AML-193 (cell line): ENCODE data around the gene CHST15.

Experiments used
- DNase-seq, 2 experiments: peaks; one replicate each; lab custom pipeline; 2025; lab: John Stamatoyannopoulos, UW

CHST15 gene

GRCh38 chr10:124064676-124065075 is 28.7 kb downstream of the CHST15 start:
- no peak for DNase-seq

- DNase-seq = no peak
These were observed 29.4 kb downstream of the CHST15 start for GRCh38 chr10:124063750-124064603.

GRCh38 chr10:124062390-124062789 is 31.0 kb downstream of the CHST15 start:
- no peak for DNase-seq

DNA sequence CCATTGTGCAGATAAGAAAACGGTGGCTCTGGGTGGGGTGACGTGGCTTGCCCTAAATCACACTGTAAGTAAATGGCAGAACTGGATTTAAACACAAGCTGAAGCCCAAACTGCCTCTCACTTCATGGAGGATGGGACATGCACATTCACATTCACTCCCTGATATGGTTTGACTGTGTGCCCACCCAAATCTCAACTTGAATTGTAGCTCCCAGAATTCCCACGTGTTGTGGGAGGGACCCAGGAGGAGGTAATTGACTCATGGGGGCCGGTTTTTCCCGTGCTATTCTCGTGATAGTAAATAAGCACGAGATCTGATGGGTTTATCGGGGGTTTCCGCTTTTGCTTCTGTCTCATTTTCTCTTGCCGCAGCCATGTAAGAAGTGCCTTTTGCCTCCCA is 32.4 kb downstream of the CHST15 start:
- DNase-seq = no peak

DNA sequence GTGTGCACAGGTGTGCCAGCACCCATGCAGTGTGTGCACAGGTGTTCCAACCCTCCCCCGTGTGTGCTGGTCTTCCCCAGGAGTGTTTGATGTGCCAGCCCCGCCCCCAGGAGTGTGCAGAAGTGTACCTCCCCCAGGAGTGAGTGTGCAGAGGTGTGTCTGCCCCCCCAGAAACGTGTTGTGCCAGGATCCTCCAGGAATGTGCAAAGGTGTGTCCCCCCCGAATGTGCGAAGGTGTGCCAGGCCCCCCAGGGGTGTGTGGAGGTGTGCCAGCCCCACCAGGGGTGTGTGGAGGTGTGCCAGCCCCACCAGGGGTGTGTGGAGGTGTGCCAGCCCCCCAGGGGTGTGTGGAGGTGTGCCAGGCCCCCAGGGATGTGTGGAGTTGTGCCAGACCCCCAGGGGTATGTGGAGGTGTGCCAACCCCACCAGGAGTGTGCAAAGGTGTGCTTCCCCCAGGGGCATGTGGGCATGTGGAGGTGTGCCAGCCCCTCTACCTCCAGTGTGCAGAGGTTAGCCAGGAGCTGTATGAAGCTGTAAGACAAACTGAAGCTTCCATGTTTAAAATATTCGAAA is 33.2 kb downstream of the CHST15 start:
- no peak for DNase-seq

- DNase-seq = no peak
These were observed 33.8 kb downstream of the CHST15 start for GRCh38 chr10:124059551-124059950.

DNA sequence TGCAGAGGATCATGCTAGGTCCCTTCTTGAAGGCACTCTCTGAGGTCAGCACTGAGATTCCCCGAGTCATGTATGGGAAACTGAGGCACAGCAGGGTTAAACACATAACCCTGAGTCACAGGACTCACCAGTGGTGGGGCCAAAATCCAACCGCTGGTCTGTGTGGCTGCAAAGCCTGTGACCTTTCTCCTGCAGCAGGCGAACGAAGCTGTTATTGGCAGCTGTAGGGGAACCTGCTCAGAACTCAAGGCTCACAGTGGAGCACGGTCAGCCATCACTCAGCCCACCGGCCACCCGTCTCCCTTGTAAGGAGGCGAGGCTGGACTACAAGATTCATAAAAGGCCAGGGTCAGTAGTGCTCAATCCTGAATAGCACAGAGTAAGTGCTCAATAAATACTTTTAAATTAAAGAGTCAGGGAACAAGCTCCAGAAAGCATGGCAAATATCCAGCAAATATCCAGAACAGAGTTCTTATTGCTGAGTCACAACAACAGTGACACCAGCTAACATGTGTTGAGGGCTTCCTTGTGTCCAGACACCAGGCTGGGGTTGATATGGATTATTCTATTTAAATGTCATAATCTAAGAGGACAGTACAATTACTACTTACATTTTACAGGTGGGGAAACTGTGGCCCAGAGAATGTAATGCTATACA is 34.9 kb downstream of the CHST15 start:
- no peak for DNase-seq

GRCh38 chr10:124057601-124058000 is 35.8 kb downstream of the CHST15 start:
- DNase-seq = no peak

DNA sequence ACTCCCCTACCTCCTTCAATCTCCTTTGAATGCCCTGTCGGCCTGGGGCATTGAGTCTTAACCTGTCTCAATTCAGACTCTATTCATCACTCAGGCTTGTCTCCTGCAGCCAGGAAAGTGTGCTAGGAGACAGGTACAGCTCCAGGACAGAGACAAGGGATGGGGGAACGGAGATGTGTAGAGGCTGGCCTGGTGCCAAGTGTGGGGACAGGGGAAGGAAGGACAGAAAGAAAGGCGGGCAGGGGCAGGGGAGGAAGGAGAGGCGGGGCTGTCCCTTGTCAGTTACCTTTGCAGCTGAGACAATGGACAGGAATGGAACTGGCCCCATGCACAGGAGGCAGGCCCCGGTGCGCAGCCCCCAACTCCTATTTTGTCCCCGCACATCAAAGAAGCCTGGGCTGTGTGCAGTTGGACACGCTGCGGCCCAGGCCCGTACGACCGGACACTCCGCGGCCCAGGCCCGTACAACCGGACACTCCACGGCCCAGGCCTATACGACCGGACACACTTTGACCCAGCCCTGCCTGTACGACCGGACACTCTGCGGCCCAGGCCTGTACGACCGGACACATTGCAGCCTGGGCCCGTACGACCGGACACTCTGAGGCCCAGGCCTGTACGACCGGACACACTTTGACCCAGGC is 36.9 kb downstream of the CHST15 start:
- DNase-seq = no peak

DNA sequence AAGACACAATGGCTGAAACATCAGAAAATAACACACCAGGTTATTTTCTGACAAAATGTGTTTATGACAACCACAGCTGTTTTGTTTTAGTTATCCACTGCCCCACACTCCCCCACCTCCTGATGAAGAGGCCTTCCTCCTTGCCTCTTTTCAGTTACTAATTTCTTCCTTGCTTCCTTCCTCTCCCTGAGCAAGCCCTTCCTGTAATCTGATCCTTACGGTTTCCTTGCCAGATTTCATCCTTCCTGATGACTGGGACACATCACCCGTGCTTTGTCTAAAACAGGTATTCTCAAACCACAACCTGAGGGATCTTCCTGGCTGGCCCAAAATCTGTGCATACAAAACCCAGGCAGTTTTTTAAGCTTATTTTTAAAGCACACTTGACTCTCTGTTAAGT is 39.4 kb downstream of the CHST15 start:
- no peak for DNase-seq

DNA sequence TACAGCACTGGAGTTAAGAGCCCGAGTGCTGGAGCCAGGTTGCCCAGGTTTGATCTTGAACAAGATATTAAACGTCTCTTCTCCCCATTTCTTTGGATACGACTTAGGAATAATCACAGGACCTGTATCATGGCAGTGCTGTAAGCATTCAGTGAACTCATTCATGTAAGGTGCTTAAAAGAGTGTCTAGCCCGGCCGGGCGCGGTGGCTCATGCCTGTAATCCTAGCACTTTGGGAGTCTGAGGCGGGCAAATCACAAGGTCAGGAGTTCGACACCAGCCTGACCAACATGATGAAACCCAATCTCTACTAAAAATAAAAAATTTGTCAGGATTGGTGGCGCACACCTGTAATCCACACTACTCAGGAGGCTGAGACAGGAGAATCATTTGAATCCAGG is 40.8 kb downstream of the CHST15 start:
- DNase-seq = no peak

- DNase-seq = no peak
These were observed 43.1 kb downstream of the CHST15 start for GRCh38 chr10:124050021-124051015.

DNA sequence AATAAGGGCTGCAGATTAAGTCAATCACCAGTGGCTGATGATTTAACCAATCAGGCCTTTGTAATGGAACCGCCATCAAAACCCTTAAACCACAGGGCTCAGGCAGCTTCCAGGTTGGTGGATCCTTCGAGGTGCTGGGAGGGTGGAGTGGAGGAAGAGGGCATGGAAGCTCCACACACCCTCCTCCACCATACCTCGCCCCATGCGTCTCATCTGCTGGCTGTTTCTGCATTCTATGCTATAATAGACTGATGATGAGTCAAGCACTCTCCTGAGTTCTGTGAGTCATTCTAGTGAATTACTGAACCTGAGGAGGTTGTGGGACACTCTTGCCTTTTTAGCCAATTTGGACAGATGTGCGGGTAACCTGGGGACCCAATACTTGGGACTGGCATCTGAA is 43.9 kb downstream of the CHST15 start:
- no peak for DNase-seq

- no peak for DNase-seq
These were observed 44.8 kb downstream of the CHST15 start for GRCh38 chr10:124048371-124049290.

- DNase-seq = no peak
These were observed 45.8 kb downstream of the CHST15 start for GRCh38 chr10:124047427-124048152.

DNA sequence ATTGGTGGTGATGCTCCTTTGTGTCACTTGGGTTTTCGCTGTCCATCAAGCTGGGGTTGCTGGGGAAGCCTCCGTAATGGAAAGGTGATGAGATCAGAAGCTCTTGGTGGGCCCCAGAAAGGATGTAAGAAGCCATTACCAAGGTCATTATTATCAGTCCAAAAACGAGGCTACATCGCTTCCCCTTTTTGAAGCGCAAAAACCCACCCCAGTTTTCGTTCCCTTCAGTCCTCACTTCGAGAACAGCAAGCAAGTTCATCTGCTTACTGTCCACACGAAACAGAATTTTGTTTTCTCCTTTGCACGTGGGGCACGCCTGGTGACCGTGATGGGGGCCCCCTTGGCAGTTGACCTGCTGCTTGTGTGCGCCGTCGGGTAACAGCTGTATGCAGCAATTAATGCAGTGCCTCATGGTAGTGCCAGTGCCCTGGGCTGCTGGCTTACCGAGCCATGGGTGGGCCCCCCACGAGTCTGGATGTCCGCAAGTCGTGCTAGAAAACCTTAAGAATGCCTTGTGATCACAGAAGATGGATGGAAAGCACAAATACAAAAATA is 47.5 kb downstream of the CHST15 start:
- DNase-seq = no peak

DNA sequence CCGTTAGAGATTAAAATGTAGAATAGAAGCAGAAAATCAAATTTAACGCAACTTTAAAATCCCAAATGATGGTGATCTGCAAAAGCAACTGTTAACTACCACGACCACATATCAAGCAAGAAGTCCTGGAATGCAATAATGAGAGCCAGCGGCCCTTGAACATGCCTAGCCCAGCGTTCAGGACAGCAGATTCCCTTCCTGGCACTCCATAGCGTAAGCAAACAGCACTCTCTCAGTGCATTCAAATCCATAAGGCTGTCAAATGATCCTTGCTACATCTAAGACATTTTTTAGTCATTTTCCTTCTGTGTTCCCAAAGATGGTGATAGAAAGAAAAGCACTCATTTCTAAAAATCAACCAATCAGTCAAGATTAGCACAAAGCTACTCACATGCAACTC is 48.1 kb downstream of the CHST15 start:
- DNase-seq = no peak

- DNase-seq = no peak
These were observed 49.1 kb downstream of the CHST15 start for GRCh38 chr10:124044143-124044862.
